Endothelial cell (in vitro differentiated cells): ENCODE data around the gene EMD. TPM values are rescaled to one million over a fixed set of nuclear protein-coding genes. Genes with fewer than 3 reads are reported as not detected.
A peak's percentile ranks its signal among the peaks of the same experiment; 100 is the strongest.

ENCODE experiments used
- DNase-seq: peaks from one replicate; pipeline ENCODE4 v3.0.0; 2021; ENCODE audit warnings: low spot score
- H3K27ac Mint-ChIP-seq: one replicate; pipeline ENCODE4 v1.8.0; 2021; ENCODE audit warnings: mixed read lengths, inconsistent platforms; ENCODE audit not compliant: unreplicated experiment
- H3K27me3 Mint-ChIP-seq: one replicate; pipeline ENCODE4 v1.8.0; 2021; ENCODE audit warnings: mild to moderate bottlenecking, moderate library complexity, mixed read lengths, inconsistent platforms; ENCODE audit not compliant: unreplicated experiment
- H3K36me3 Mint-ChIP-seq: one replicate; pipeline ENCODE4 v1.8.0; 2021; ENCODE audit warnings: mild to moderate bottlenecking, low read depth, mixed read lengths, inconsistent platforms; ENCODE audit not compliant: unreplicated experiment
- H3K4me1 Mint-ChIP-seq: one replicate; pipeline ENCODE4 v1.8.0; 2021; ENCODE audit warnings: mild to moderate bottlenecking, mixed read lengths, inconsistent platforms; ENCODE audit not compliant: unreplicated experiment
- H3K4me3 Mint-ChIP-seq: one replicate; pipeline ENCODE4 v1.8.0; 2021; ENCODE audit warnings: mild to moderate bottlenecking, mixed read lengths, inconsistent platforms; ENCODE audit not compliant: unreplicated experiment
- H3K9me3 Mint-ChIP-seq: one replicate; pipeline ENCODE4 v1.8.0; 2021; ENCODE audit warnings: mixed read lengths, inconsistent platforms; ENCODE audit not compliant: unreplicated experiment
- CTCF ChIP-seq: fragments of 200-600 bp; sonication (generic); IDR thresholded peaks from one replicate; pipeline ENCODE4 v1.5.0; 2021; ENCODE audit warnings: antibody characterized with exemption; ENCODE audit not compliant: unreplicated experiment
- total RNA-seq: library from RNA; stranded (reverse); fragmentation: NEBNext Ultra II Directional; extraction: Animal tissue kit (Norgen Biotek cat#: 25700); gene quantifications from one replicate; pipeline ENCODE4 v1.2.1, GENCODE V29; 2021; ENCODE audit not compliant: unreplicated experiment

EMD gene
- total RNA-seq, 1 donor from 2014 or later: 44.7 TPM

- Mint-ChIP-seq H3K9me3 (no peaks in the 10 kb centered on the region), H3K4me3 (peak overlapping the region; percentile 94), H3K4me1 (no peaks in the 10 kb centered on the region), H3K27ac (peak overlapping the region; percentile 94), H3K27me3 (peaks cover 3% of the 10 kb centered on the region), H3K36me3 (no peaks in the 10 kb centered on the region)
- peak; percentile 43 for DNase-seq
- no peak for TF ChIP-seq CTCF
These were observed 9.4 kb upstream of the EMD start for GRCh38 chrX:154369449-154370299.

GRCh38 chrX:154370300-154371016, 8.6 kb upstream of the EMD start:
- Mint-ChIP-seq H3K4me3 (peak overlapping the region; percentile 94), H3K27me3 (peaks cover 3% of the 10 kb centered on the region), H3K9me3 (no peaks in the 10 kb centered on the region), H3K36me3 (no peaks in the 10 kb centered on the region), H3K4me1 (no peaks in the 10 kb centered on the region), H3K27ac (peak overlapping the region; percentile 94)
- no peak for TF ChIP-seq CTCF
- DNase-seq: peak; percentile 15

- H3K27me3 Mint-ChIP-seq: peaks cover 2% of the 10 kb centered on the region
- DNase-seq: peak; percentile 77
- H3K4me3 Mint-ChIP-seq: peak overlapping the region; percentile 87
- H3K9me3 Mint-ChIP-seq: no peaks in the 10 kb centered on the region
- H3K36me3 Mint-ChIP-seq: no peaks in the 10 kb centered on the region
- no peaks in the 10 kb centered on the region for H3K4me1 Mint-ChIP-seq
- peak overlapping the region; percentile 57 for H3K27ac Mint-ChIP-seq
- TF ChIP-seq CTCF: no peak
These were observed 7.9 kb upstream of the EMD start for GRCh38 chrX:154371017-154371788.

- Mint-ChIP-seq H3K4me1 (no peaks in the 10 kb centered on the region), H3K27ac (no peak overlapping the region), H3K36me3 (no peaks in the 10 kb centered on the region), H3K27me3 (peaks cover 2% of the 10 kb centered on the region), H3K4me3 (no peak overlapping the region), H3K9me3 (no peaks in the 10 kb centered on the region)
- DNase-seq: no peak
- no peak for TF ChIP-seq CTCF
These were observed 7.2 kb upstream of the EMD start for GRCh38 chrX:154371789-154372300.
